ENCODE data around the gene PTPRE.
"Not testable (repeated sequence)": the region's sequence is repeated elsewhere in the genome, so short reads cannot be mapped to it uniquely, and the experiment has no call there.

Gene PTPRE

DNA sequence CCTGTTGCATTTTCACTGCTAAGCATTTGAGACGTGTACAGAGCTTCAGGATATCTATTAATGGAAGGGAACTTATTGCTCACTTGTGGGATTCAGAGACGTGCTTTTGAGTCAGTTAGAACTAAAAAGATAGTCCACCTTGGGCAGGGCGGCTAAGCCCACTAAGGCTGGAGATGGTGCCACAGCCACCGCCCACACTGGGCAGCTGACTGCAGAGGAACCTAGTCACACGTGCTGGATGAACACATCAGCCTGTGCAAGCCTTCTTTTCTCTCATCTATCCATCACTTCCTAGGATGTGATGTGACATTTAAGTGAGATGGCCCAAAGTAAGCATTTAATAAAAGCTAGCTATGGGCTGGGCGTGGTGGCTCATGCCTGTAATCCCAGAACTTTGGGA, 78.0 kb downstream of the PTPRE start:
- DNase-seq = no peak

DNA sequence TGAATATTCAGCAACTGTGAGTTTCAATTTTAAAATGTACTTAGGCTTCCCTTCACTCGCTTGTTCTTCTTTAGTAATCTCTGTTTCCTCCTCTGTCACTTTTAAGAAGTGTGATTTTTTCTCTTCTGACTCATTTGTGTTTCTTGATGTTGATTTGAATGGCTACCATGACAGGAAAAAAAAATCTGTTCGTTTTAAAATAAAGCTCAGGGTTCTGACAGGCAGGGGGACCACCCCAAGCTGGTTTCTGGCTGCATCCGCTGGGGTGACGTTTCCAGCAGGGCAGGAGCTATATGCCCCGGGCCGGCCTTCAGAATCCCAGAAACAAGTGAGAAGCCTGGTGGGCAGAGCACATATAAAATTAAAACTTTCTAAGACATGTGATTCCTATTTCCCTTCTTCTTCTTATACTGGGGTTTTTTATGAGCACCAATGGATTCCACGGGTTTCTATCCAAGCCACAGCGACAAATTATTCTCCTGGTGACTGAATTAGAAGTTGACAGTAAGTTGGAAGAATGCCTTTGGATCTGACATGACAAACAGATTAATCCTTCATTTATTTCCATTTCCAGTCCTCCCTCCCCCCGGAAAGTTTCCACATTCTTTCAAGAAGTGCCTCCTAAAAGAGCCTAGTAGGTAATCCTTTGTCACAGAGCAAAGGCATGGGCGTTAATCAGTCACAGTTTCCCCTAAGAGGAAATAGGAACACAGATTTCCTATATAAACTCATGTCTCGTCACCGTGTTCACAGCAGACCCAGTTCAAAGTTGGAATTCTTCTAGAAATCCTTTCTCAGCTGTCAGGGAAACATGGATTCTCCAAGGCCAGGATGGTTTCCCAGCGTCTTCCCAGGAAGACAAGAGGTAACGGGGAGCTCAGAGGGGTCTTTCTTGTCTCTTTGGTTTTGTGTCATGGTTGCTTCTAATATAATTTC, 79.9 kb downstream of the PTPRE start:
- no peak for DNase-seq

GRCh38 chr10:127987467-127988380, 80.8 kb downstream of the PTPRE start:
- DNase-seq = no peak

DNA sequence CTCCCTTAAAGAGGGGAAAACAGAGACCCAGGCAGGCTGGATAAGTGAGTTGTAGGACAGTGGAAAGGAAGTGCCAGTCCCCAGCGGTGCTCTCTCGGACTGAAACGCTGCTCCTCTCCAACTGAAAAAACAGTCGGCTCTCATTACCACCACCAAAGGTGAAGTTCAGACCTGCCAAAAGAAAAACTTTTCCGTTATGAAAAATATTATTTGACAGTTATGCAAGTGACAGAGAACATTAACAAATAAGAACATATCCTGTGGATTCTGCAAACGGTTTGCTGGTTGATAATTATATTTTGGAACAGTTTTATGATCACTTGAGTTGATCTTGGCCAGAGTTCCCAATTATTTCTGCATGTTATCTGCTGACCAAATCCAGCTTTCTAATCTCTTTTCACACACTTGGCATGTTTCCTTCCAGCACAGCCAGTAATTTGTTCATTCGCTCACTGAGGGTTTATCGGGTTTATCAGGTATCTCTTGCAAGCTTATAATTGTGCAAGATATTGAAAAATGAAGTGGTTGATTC, 82.6 kb downstream of the PTPRE start:
- no peak for DNase-seq

DNA sequence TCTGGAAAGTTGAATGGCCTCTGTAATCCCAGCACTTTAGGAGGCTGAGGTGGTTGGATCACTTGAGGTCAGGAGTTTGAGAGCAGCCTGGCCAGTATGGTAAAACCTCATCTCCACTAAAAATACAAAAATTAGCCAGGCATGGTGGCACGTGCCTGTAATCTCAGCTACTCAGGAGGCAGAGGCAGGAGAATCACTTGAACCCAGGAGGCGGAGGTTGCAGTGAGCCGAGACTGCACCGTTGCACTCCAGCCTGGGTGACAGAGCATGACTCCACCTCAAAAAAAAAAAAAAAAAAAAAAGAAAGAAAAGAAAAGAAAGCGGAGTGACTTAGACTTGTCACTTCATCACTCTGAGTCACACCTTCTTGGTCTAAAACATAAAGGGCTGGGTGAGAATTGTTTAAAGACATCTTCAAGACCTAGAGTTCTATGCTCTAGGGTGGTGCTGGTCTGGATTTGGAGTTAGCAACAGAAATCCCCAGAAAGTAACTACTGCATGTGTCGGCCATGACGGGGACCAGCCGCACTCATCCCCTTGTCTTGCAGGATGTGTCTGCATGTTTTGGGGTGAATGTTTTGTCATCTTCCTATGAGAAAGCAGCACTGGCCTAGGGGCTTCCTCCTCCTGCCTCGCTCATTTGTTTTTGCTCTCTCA, 83.4 kb downstream of the PTPRE start:
- not testable (repeated sequence) for DNase-seq

DNA sequence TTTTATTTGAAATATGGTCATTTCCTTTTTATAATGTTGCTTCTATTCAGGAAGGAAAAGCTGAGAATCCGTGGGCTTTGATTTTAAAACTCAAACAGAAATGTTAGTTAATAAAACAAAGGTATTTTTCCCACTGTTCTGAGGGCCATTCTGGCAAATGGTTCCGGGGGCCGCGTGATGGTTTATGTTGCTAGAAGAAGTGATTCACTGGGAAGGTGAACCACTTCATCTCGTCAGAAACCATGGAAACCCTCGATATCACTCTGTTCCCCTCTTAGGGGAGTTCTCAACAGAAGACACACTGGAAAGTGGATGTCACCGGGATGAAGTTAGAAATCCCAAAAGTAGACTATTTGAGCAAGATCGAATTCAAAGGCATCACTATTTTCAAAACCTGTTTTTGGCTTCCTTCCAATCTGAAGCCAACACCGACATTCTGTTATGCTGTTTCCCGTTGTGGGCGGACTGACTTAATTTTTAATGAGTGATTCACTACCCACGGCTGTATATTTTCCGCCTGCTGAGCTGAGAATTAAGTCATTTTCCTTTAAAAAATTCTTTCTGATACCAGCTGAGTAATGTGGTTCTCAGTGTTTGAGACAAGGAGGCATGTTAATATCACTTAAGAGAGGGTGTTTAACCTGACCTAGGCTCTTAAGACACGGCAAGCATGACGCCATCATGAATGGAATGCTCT, 84.1 kb downstream of the PTPRE start:
- no peak for DNase-seq

DNA sequence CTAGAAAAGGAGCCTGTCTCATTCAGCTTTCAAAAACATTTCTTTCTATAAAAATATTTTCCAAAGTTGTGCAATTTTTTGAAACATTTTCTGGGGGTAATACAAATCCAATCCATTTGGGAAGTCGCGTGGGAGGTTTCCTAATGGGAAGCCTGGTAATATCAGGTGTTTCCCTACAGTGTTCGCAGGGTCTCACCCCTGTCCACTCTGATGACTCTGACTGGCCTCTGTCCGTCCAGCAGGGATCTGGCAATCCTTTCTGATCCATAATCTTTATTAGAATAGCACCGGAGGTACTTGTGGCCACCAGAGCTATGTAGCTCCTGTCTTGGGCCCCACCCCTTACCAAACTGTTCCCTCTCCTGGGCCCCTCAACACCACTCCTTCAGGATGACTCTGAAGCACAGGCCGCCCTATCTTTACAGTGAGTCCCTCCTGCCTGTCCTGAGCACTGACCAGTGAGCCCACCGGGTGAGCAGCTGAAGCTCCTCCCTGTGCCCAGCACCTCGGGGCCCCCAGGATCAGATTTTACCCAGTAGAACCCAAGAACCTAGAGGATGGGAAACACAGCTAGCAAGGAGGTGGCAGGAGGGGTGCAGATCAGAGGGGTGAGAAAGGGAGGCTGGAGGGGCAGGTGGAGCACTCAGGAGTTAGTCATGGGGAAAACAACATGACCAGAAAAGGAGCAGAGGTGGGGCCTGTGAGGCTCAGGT, 84.8 kb downstream of the PTPRE start:
- DNase-seq = no peak

- no peak for DNase-seq
These were observed 85.5 kb downstream of the PTPRE start for GRCh38 chr10:127992376-127992775.

DNA sequence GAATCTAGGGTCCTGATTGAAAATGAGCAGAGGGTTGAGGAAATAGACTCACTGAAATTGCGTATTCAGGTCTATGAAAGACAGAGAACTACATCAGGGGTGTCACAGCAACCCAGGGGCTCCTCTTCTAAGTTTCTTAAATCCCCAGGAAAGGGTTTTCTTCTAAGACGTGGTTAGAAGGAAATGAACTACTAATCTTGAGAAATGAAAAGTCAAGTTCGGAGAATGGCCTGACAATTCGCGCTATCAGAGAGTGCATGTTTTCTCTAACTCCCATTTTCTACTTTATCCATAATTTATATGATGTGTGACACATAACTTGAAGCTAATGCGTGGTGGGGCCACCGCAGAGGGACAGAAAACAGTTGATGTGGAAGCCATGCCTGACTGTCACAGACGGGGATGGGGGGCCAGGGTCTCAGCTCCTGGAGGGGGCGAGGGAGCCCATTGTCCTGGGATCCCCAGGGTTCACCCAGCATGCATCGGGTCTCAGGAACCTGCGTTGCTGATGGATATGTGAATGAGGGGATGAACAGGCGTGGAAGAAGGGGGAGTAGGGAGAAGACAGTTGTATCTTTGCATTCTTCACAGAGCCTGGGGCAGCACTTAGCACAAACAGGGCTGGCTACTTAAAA, 86.3 kb downstream of the PTPRE start:
- no peak for DNase-seq

GRCh38 chr10:127995939-127996338, 89.0 kb downstream of the PTPRE start:
- DNase-seq = no peak

DNA sequence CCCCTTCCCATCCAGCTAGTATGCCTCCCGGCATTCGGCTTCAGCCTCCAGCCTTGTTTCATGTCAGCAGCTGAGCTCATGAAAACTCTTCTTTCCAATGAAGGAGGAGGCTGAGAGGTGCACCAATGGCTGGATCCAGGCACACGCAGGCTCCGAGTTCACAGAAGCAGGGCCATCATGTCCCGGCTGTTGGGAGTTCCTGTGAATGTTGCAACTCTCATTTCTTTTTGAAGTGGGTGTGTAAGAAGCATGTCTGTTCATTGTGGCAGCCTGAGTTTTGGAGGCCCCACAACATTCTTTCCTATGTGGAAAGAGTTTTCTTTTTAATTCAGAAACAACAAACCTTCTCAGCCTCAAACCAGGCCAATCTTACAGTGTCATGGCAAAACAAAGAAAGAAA, 89.7 kb downstream of the PTPRE start:
- no peak for DNase-seq

DNA sequence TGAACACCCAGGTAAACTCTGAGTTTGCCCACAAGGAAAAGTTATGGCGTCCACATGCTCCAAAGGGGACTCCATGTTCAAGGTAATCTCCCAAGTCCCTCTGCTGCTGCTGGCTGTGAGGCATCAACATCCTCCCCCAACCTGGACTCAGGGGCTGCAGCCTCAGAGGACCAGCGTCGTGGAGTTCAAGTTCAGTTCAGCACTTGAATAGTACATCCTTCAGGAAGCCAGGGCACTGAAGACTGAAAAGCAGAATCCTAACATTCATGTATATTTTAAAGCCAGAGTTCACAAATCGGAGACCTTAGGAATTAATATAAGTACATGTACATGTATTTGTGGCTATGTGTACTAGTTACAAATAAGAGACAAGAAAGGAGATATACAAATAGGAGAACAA, 90.4 kb downstream of the PTPRE start:
- DNase-seq = no peak

DNA sequence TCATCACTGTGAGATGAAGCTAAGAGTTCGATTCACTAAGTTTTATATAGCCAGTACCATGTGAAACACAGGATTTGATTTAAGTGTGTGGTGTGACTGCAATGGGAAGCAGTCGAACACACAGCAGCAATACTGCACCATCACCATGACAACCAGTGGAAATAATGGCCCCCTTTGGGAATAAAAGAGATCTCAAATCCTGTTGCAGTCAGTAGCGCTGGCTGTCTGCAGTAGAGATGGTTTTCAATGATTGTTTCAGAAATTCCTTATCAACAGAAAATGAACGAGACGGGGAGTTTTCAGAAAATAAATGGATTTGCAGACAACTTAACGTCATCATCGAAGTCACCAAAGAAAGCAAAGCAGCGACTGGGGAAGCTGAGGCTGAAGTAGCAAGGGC, 91.0 kb downstream of the PTPRE start:
- no peak for DNase-seq

- no peak for DNase-seq
These were observed 91.7 kb downstream of the PTPRE start for GRCh38 chr10:127998501-127999144.

- no peak for DNase-seq
These were observed 92.6 kb downstream of the PTPRE start for GRCh38 chr10:127999297-128000129.

GRCh38 chr10:128000471-128001362, 93.8 kb downstream of the PTPRE start:
- no peak for DNase-seq

GRCh38 chr10:128001363-128001745, 94.5 kb downstream of the PTPRE start:
- DNase-seq = no peak

- no peak for DNase-seq
These were observed 94.9 kb downstream of the PTPRE start for GRCh38 chr10:128001849-128002248.

- DNase-seq = no peak
These were observed 96.6 kb downstream of the PTPRE start for GRCh38 chr10:128003521-128003920.
